ENCODE measurements around the gene RPL32.
A peak's percentile ranks its signal among the peaks of the same experiment; 100 is the strongest.
"Not testable (repeated sequence)": the region's sequence is repeated elsewhere in the genome, so short reads cannot be mapped to it uniquely, and the experiment has no call there.

Gene RPL32

DNA sequence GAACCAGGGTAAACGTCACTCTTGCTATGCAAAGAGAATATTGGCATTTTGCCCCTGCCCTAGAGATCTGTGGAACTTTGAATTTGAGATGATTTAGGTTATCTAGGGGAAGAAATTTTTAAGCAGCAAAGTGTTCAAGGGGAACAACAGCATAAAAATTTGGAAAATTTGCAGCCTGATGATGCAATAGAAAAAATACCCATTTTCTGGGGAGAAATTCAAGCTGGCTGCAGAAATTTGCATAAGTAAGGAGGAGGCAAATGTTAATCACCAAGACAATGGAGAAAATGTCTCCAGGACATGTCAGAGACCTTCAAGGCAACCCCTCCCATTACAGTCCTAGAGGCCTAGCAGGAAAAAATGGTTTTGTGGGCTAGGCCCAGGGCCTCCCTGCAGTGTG is 4.4 kb upstream of the RPL32 start:
- H3K4me3 ChIP-seq (ENCODE audit: low read depth, low read length), result no peak overlapping the region
- TF ChIP-seq CTCF (IDR thresholded peaks at IDR 0.05; ENCODE audit: low read depth, low read length, missing control alignments), result no peak
- no peak for DNase-seq (ENCODE audit: low read depth)

DNA sequence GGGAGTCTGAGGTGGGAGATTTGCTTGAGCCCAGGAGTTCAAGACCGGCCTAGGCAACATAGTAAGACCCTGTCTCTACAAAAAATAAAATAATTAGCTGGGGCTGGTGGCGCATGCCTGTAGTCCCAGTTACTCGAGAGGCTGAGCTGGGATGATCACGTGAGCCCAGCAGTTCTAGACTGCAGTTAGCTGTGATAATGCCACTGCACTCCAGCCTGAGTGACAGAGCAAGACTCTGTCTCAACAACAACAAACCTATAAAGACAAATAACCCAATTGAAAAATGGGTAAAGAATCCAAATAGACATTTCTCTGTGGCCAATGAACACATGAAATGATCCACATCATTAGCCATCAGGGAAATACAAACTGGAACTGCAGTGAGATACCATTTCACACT is 1.1 kb upstream of the RPL32 start:
- no peak for TF ChIP-seq CTCF (IDR thresholded peaks at IDR 0.05; ENCODE audit: low read depth, low read length, missing control alignments)
- DNase-seq (ENCODE audit: low read depth), result no peak
- no peak overlapping the region for H3K4me3 ChIP-seq (ENCODE audit: low read depth, low read length)

- DNase-seq (ENCODE audit: low read depth), result no peak
- TF ChIP-seq CTCF (IDR thresholded peaks at IDR 0.05; ENCODE audit: low read depth, low read length, missing control alignments), result no peak
- H3K4me3 ChIP-seq (ENCODE audit: low read depth, low read length), result peak overlapping the region; percentile 1; the same call in 1 of the 2 replicates
These were observed 584 bp upstream of the RPL32 start for GRCh38 chr3:12841970-12842328.

DNA sequence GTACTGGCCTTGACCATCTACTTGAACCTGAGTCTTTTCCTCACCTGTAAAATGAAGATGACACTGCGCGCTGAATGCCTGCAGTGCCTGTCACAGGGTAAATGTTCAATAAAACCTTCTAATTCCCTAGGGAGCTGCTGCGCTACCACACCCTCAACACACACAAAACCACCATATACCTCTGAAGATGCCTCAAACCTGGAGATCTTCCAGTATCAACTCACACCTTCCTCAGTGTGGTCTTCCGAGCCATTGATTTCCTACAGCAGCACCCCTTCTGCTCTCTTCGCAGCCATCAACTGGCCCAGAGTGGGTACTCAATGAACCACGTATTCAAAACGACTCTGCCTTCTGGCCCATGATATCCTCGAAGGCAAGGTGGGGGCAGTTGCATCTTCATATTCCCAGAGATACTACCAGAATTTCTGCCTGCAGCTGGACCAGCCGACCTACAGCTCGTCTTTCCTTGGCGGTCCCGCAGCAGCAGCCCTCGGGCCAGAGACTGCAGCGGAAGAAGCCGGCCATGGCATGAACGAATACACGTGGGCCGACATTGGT is 695 bp downstream of the RPL32 start:
- TF ChIP-seq CTCF (IDR thresholded peaks at IDR 0.05; ENCODE audit: low read depth, low read length, missing control alignments), result no peak
- peak overlapping the region; percentile 82 for H3K4me3 ChIP-seq (ENCODE audit: low read depth, low read length)

DNA sequence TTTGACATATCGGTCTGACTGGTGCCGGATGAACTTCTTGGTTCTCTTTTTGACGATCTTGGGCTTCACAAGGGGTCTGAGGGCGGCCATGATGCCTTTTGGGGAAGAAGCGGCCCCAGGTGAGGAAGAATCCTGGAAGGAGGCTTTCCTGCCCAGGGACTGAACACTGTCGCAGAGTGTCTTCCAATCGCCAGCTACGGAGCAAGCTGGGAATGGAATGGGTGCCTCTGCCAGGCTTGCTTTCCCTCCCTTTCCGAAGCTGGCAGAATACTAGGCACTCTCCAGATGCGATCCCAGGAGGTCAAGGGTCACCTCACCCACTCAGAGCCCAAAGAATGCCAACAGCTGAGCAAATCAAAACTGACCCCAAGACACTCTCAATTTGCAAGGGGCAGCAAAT is 1.2 kb downstream of the RPL32 start:
- not testable (repeated sequence) for DNase-seq (ENCODE audit: low read depth)
- peak overlapping the region; percentile 82 for H3K4me3 ChIP-seq (ENCODE audit: low read depth, low read length)

More for the DNA sequence above, 695 bp downstream of the RPL32 start:
- DNase-seq (ENCODE audit: low read depth), result no peak

GRCh38 chr3:12839156-12839946 is 2.0 kb downstream of the RPL32 start:
- TF ChIP-seq CTCF (IDR thresholded peaks at IDR 0.05; ENCODE audit: low read depth, low read length, missing control alignments), result no peak
- no peak for DNase-seq (ENCODE audit: low read depth)
- peak overlapping the region; percentile 82 for H3K4me3 ChIP-seq (ENCODE audit: low read depth, low read length)

DNA sequence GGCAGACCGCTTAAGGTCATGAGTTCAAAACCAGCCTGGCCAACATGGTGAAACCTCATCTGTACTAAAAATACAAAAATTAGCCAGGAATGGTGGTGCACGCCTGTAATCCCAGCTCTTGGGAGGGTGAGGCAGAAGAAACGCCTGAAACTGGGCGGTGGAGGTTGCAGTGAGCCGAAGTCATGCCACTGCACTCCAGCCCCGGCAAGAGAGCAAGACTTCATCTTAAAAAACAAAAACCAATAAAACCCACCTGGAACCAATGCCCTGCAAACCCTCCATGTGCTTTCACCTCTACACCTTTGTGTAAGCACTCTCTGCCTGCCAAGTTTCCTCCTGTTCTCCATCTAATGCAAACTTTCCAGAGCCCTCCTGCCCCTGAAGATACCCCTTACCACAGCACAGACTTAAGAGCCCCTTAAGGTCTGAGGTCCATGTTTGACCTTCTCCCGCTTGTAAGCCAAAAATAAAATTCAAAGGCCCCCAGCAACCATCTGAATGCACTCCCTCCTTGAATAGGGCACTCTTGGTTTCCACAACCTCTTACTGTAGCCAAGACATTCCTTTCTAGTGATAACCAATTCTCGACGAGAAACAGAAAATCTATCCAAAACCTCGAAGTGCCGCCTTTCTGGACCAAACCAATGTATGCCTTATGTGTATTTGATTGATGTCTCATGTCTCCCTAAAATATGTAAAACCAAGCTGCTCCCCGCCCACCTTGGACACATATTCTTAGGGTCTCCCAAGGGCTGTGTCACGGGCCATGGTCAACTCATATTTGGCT is 3.0 kb downstream of the RPL32 start:
- peak overlapping the region; percentile 82; the same call in 1 of the 2 replicates for H3K4me3 ChIP-seq (ENCODE audit: low read depth, low read length)
- no peak for TF ChIP-seq CTCF (IDR thresholded peaks at IDR 0.05; ENCODE audit: low read depth, low read length, missing control alignments)
- no peak for DNase-seq (ENCODE audit: low read depth)
